ENCODE measurements around the gene TMIGD2.
"Not testable (repeated sequence)": the region's sequence is repeated elsewhere in the genome, so short reads cannot be mapped to it uniquely, and the experiment has no call there.

The TMIGD2 gene, protein sequence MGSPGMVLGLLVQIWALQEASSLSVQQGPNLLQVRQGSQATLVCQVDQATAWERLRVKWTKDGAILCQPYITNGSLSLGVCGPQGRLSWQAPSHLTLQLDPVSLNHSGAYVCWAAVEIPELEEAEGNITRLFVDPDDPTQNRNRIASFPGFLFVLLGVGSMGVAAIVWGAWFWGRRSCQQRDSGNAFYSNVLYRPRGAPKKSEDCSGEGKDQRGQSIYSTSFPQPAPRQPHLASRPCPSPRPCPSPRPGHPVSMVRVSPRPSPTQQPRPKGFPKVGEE

GRCh38 chr19:4302243-4302640 is at the start of gene TMIGD2:
Gene TMIGD2, minus strand, starts transcription at chr19:4302389. Its CDS starts 4 bp downstream, at chr19:4302385.
- H3K4me1 ChIP-seq (ENCODE audit: control insufficient read depth, insufficient read depth, low read length), result no peaks in the 10 kb centered on the region
- no peak within 1 kb of the TSS for H3K27ac ChIP-seq (ENCODE audit: low read depth, low read length)
- H3K36me3 ChIP-seq (ENCODE audit: control insufficient read depth, insufficient read depth, low read length), result no peaks in the 10 kb centered on the region
- H3K9ac ChIP-seq (ENCODE audit: low read length), result no peak within 1 kb of the TSS
- H3K27me3 ChIP-seq (ENCODE audit: control insufficient read depth, insufficient read depth, low read length), result peaks cover 3% of the 10 kb centered on the region
- peak within 1 kb of the TSS; percentile 8 for H3K4me3 ChIP-seq (ENCODE audit: low read length)

- Histone ChIP-seq H3K36me3 (ENCODE audit: control insufficient read depth, insufficient read depth, low read length) (peaks cover 2% of the 10 kb centered on the region), H3K27ac (ENCODE audit: low read depth, low read length) (no peak overlapping the region), H3K27me3 (ENCODE audit: control insufficient read depth, insufficient read depth, low read length) (no peaks in the 10 kb centered on the region), H3K4me3 (ENCODE audit: low read length) (no peak overlapping the region), H3K9ac (ENCODE audit: low read length) (no peak overlapping the region), H3K4me1 (ENCODE audit: control insufficient read depth, insufficient read depth, low read length) (no peaks in the 10 kb centered on the region)
Measured at GRCh38 chr19:4350726-4351125, 48.5 kb upstream of the TMIGD2 start.

- Histone ChIP-seq H3K27ac (ENCODE audit: low read depth, low read length) (no peak overlapping the region), H3K36me3 (ENCODE audit: control insufficient read depth, insufficient read depth, low read length) (peaks cover 2% of the 10 kb centered on the region), H3K4me1 (ENCODE audit: control insufficient read depth, insufficient read depth, low read length) (no peaks in the 10 kb centered on the region), H3K27me3 (ENCODE audit: control insufficient read depth, insufficient read depth, low read length) (no peaks in the 10 kb centered on the region), H3K4me3 (ENCODE audit: low read length) (no peak overlapping the region), H3K9ac (ENCODE audit: low read length) (no peak overlapping the region)
Measured at GRCh38 chr19:4350111-4350510, 47.9 kb upstream of the TMIGD2 start.

DNA sequence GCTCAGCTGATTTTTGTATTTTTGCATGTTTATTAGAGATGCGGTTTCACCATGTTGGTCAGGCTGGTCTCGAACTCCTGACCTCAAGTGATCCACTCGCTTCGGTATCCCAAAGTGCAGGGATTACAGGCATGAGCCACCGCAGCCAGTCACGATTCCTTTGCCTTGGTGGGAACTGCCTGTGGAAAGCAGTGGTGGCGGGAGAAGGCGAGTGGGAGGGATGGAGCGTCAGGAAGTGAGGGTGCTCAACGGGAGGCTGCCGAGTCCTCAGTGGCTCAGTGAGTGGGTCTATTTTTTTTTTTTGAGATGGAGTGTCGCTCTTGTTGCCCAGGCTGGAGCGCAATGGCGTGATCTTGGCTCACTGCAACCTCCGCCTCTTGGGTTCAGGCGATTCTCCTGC is 47.0 kb upstream of the TMIGD2 start:
- H3K36me3 ChIP-seq (ENCODE audit: control insufficient read depth, insufficient read depth, low read length); H3K27ac ChIP-seq (ENCODE audit: low read depth, low read length): not testable (repeated sequence)

DNA sequence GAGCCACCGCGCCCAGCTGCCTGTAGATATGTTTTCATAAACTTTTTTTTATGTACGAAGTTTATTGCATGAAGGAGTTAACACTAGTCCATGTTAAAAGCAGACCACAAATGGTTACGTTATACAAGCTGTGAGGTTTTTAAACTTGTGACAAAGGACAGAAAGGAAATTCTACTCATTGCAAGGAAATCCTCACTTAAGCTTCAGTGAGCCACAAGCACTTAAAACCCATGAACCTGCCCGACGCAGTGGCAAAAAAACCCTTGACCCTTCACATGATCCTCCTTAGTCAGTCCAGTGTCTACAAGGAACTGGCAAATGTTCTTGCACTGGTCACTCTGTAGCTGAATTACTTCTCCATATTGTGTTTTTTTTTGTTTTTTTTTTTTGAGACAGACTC is 45.3 kb upstream of the TMIGD2 start:
- H3K4me3 ChIP-seq (ENCODE audit: low read length), result no peak overlapping the region
- H3K36me3 ChIP-seq (ENCODE audit: control insufficient read depth, insufficient read depth, low read length), result peaks cover 2% of the 10 kb centered on the region
- no peaks in the 10 kb centered on the region for H3K4me1 ChIP-seq (ENCODE audit: control insufficient read depth, insufficient read depth, low read length)
- H3K9ac ChIP-seq (ENCODE audit: low read length), result no peak overlapping the region
- H3K27me3 ChIP-seq (ENCODE audit: control insufficient read depth, insufficient read depth, low read length), result no peaks in the 10 kb centered on the region
- H3K27ac ChIP-seq (ENCODE audit: low read depth, low read length), result no peak overlapping the region

More for the DNA sequence above, 47.0 kb upstream of the TMIGD2 start:
- not testable (repeated sequence) for H3K27me3 ChIP-seq (ENCODE audit: control insufficient read depth, insufficient read depth, low read length); H3K4me3 ChIP-seq (ENCODE audit: low read length); H3K4me1 ChIP-seq (ENCODE audit: control insufficient read depth, insufficient read depth, low read length); H3K9ac ChIP-seq (ENCODE audit: low read length)

- Histone ChIP-seq H3K4me1 (ENCODE audit: control insufficient read depth, insufficient read depth, low read length) (peaks cover 4% of the 10 kb centered on the region), H3K4me3 (ENCODE audit: low read length) (no peak overlapping the region), H3K9ac (ENCODE audit: low read length) (no peak overlapping the region), H3K27ac (ENCODE audit: low read depth, low read length) (no peak overlapping the region), H3K36me3 (ENCODE audit: control insufficient read depth, insufficient read depth, low read length) (peaks cover 2% of the 10 kb centered on the region), H3K27me3 (ENCODE audit: control insufficient read depth, insufficient read depth, low read length) (no peaks in the 10 kb centered on the region)
Measured at GRCh38 chr19:4346020-4346383, 43.8 kb upstream of the TMIGD2 start.

- Histone ChIP-seq H3K27ac (ENCODE audit: low read depth, low read length) (no peak overlapping the region), H3K4me1 (ENCODE audit: control insufficient read depth, insufficient read depth, low read length) (peaks cover 4% of the 10 kb centered on the region), H3K4me3 (ENCODE audit: low read length) (no peak overlapping the region), H3K27me3 (ENCODE audit: control insufficient read depth, insufficient read depth, low read length) (no peaks in the 10 kb centered on the region), H3K9ac (ENCODE audit: low read length) (no peak overlapping the region), H3K36me3 (ENCODE audit: control insufficient read depth, insufficient read depth, low read length) (peaks cover 2% of the 10 kb centered on the region)
Measured at GRCh38 chr19:4345342-4346019, 43.3 kb upstream of the TMIGD2 start.

DNA sequence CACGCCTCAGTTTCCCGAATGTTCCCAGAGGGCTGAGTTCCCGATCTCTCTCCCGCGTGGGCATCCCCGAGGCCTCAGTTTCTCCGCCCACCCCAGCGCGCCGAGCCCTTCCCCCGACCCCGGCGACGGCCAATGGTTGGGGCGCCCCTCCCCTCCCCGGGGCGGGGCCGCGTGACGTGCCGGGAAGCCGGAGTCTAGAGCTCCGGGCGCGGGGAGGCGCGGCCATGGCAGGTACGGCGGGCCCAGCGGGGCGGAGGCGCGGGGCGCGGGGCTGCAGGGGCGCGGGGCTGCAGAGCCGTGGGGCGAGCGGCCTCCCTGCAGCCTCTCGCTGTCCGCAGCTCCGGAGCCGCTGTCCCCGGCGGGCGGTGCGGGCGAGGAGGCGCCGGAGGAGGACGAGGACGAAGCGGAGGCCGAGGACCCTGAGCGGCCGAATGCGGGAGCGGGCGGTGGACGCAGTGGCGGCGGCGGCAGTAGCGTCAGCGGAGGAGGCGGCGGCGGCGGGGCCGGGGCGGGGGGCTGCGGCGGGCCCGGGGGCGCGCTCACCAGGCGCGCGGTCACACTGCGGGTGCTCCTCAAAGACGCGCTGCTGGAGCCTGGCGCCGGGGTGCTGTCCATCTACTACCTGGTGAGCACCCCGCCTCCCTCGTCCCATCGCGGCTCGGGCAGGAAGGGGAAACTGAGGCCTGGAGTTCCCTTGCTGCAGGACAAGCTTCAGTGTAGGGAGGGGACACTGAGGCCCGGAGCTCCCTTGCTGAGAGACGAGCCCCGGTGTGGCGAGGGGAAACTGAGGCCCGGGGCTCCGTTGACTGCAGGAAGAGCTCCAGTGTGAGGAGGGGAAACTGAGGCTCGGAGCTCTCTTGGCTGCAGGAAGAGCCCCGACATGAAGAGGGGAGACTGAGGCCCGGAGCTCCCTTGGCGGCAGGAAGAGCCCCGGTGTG is 41.5 kb upstream of the TMIGD2 start, which contains the start of gene MPND:
Gene MPND, plus strand, starts transcription at position 193 of the 938 bp plus-strand sequence. Its CDS starts 32 bp downstream, at position 225.
- Histone ChIP-seq H3K27ac (ENCODE audit: low read depth, low read length) (peak within 1 kb of the TSS; percentile 96), H3K4me3 (ENCODE audit: low read length) (peak within 1 kb of the TSS; percentile 98), H3K27me3 (ENCODE audit: control insufficient read depth, insufficient read depth, low read length) (peaks cover under 1% of the 10 kb centered on the region), H3K9ac (ENCODE audit: low read length) (peak within 1 kb of the TSS; percentile 93), H3K4me1 (ENCODE audit: control insufficient read depth, insufficient read depth, low read length) (peaks cover 4% of the 10 kb centered on the region), H3K36me3 (ENCODE audit: control insufficient read depth, insufficient read depth, low read length) (no peaks in the 10 kb centered on the region)

DNA sequence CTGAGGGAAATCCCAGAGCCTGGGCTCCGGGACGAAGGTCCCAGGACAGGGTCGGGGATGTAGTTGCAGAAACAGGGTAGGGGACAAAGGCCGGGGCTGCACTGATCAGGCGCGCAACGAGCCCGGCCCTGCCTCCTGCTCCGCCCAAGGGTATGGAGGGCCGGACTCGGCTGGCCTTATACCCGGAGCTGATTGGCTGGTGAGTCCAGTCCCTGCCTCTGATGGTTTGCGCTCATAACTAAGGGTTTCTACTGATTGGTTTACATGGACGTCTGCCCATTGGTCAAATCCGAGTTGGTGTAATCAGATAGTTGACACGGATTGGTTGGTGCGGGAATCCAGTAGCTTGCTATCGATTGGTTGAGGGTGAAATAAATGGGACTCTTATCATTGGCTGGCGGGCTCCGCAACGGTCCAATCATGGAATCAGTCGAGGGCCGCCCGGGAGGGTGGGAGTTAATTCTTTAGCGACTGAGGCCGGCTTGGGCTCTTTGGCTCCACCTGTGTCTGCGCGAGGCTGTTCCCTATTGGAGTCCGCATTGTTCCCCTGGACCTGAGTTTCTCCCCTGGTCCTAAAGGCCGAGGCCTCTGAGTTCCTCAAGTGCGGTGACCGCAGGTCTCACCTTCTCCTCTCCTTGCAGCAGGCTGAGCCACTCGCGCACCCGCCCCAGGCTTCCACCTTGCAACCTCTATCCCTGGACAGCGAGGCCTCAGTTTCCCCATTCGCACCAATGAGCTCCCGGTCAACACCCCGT is 40.6 kb upstream of the TMIGD2 start:
- H3K36me3 ChIP-seq (ENCODE audit: control insufficient read depth, insufficient read depth, low read length), result no peaks in the 10 kb centered on the region
- H3K4me3 ChIP-seq (ENCODE audit: low read length), result peak overlapping the region; percentile 98
- H3K9ac ChIP-seq (ENCODE audit: low read length), result peak overlapping the region; percentile 93
- peaks cover 3% of the 10 kb centered on the region for H3K27me3 ChIP-seq (ENCODE audit: control insufficient read depth, insufficient read depth, low read length)
- H3K4me1 ChIP-seq (ENCODE audit: control insufficient read depth, insufficient read depth, low read length), result peaks cover 4% of the 10 kb centered on the region
- H3K27ac ChIP-seq (ENCODE audit: low read depth, low read length), result peak overlapping the region; percentile 96

DNA sequence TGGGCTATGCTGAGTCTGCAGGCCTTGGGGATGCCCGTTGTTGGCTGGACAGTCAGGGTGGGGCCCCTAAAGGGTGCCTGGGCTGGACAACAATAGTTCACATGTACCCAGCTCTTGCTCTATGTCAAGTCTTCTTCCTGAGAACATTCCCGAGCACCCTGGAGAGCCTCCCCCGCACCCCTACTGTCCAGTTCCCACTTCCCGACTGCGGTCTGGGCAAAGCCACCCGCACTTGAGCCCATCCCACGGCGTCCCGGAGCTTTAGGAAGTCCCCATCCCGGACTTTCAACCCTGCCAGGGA is 40.1 kb upstream of the TMIGD2 start:
- peak overlapping the region; percentile 76 for H3K4me3 ChIP-seq (ENCODE audit: low read length)
- peaks cover 3% of the 10 kb centered on the region for H3K27me3 ChIP-seq (ENCODE audit: control insufficient read depth, insufficient read depth, low read length)
- H3K4me1 ChIP-seq (ENCODE audit: control insufficient read depth, insufficient read depth, low read length), result peaks cover 4% of the 10 kb centered on the region
- no peaks in the 10 kb centered on the region for H3K36me3 ChIP-seq (ENCODE audit: control insufficient read depth, insufficient read depth, low read length)
- peak overlapping the region; percentile 93 for H3K9ac ChIP-seq (ENCODE audit: low read length)
- peak overlapping the region; percentile 92 for H3K27ac ChIP-seq (ENCODE audit: low read depth, low read length)

DNA sequence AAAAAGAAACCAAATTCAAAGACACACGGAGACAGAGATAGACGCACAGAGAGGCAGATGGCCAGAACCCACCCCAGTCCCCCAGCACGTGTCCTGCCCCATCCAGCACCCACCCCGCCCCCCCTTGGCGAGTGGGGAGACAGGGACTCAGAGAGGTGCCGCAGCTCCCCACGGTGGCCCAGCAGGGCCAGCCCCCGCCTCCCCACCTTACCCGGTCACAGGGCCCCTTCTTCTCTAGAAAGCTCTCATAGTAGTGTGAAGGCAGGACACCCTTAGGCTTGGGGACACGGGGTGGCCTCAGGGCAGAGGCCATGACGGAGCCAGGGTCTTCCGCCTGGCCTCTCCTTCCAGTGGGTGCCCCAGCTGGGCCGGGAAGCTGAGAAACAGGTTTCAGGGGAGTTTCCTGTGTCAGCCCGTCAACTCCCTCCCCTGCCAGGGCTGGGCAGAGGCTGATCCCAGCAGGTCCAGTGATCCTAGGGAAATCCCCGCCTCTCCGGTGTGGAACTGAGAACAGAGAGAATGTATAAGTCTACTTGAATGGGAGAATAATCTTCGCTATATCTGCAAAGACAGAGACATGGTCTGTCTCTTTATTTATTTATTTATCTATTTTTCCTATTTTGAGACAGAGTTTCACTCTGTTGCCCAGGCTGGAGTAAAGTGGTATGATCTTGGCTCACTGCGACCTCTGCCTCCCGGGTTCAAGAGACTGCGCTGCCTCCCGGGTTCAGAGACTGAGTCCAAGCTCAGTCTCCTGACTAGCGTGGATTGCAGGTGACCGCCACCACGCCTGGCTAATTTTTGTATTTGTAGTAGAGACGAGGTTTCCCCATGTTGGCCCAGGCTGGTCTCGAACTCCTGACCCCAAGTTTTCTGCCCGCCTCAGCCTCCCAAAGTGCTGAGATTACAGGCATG is 36.5 kb upstream of the TMIGD2 start, which contains the start of gene STAP2:
Gene STAP2, minus strand, starts transcription at position 387 of the 915 bp plus-strand sequence. Its CDS starts 74 bp downstream, at position 313.
- Histone ChIP-seq H3K36me3 (ENCODE audit: control insufficient read depth, insufficient read depth, low read length) (no peaks in the 10 kb centered on the region), H3K4me1 (ENCODE audit: control insufficient read depth, insufficient read depth, low read length) (peaks cover 4% of the 10 kb centered on the region), H3K27me3 (ENCODE audit: control insufficient read depth, insufficient read depth, low read length) (peaks cover 3% of the 10 kb centered on the region), H3K9ac (ENCODE audit: low read length) (no peak within 1 kb of the TSS), H3K27ac (ENCODE audit: low read depth, low read length) (no peak within 1 kb of the TSS), H3K4me3 (ENCODE audit: low read length) (peak within 1 kb of the TSS; percentile 77)
